ENCODE measurements around the gene DGKD.

DNA sequence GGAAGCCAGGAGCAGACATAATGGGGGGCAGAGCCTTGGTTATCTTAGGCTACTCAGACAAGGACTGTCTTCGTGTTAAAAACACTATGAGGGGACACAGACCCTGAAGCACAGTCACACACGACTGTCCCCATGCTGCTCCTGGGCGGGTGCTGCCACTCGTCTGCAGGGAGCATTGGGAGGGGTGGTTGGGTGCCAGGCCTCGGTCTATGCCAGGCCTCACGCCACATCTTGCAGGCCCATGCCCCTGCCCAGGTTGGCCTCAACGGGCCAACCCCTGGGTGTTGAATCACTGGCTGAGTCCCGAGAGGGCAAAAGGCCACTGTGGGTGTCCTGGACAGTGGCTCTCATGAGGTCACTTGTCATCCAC lies 114.4 kb downstream of the DGKD start:
- TF ChIP-seq ZNF695 (CRISPR knock-in tag; IDR thresholded peaks at IDR 0.05) (no peak), POLR2A (conservative IDR thresholded peaks at IDR 0.05) (no peak), RCOR1 (IDR thresholded peaks at IDR 0.05; ENCODE audit: borderline replicate concordance in 1 of 2, low read depth in 2 of 2, low read length in 2 of 2) (no peak), MTF1 (CRISPR knock-in tag; IDR thresholded peaks at IDR 0.05; ENCODE audit: borderline replicate concordance) (no peak), POLR2AphosphoS5 (IDR thresholded peaks at IDR 0.05; ENCODE audit: control insufficient read depth, insufficient read depth, low read depth, low read length) (no peak), SRSF9 (IDR thresholded peaks at IDR 0.05; ENCODE audit: borderline replicate concordance, low read depth, low read length) (no peak), U2AF1 (optimal IDR thresholded peaks at IDR 0.05; ENCODE audit: low read depth, low read length) (no peak), HDAC2 (IDR thresholded peaks at IDR 0.05) (no peak)
- TF ChIP-seq, protein P1, sequence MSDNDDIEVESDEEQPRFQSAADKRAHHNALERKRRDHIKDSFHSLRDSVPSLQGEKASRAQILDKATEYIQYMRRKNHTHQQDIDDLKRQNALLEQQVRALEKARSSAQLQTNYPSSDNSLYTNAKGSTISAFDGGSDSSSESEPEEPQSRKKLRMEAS (CRISPR knock-in tag; IDR thresholded peaks at IDR 0.05): no peak
- TF ChIP-seq, protein P2, sequence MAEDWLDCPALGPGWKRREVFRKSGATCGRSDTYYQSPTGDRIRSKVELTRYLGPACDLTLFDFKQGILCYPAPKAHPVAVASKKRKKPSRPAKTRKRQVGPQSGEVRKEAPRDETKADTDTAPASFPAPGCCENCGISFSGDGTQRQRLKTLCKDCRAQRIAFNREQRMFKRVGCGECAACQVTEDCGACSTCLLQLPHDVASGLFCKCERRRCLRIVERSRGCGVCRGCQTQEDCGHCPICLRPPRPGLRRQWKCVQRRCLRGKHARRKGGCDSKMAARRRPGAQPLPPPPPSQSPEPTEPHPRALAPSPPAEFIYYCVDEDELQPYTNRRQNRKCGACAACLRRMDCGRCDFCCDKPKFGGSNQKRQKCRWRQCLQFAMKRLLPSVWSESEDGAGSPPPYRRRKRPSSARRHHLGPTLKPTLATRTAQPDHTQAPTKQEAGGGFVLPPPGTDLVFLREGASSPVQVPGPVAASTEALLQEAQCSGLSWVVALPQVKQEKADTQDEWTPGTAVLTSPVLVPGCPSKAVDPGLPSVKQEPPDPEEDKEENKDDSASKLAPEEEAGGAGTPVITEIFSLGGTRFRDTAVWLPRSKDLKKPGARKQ (CRISPR knock-in tag; IDR thresholded peaks at IDR 0.05): no peak
- TF ChIP-seq, protein P3, sequence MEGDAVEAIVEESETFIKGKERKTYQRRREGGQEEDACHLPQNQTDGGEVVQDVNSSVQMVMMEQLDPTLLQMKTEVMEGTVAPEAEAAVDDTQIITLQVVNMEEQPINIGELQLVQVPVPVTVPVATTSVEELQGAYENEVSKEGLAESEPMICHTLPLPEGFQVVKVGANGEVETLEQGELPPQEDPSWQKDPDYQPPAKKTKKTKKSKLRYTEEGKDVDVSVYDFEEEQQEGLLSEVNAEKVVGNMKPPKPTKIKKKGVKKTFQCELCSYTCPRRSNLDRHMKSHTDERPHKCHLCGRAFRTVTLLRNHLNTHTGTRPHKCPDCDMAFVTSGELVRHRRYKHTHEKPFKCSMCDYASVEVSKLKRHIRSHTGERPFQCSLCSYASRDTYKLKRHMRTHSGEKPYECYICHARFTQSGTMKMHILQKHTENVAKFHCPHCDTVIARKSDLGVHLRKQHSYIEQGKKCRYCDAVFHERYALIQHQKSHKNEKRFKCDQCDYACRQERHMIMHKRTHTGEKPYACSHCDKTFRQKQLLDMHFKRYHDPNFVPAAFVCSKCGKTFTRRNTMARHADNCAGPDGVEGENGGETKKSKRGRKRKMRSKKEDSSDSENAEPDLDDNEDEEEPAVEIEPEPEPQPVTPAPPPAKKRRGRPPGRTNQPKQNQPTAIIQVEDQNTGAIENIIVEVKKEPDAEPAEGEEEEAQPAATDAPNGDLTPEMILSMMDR (IDR thresholded peaks at IDR 0.05 in 2 of 3, conservative IDR thresholded peaks at IDR 0.05 in 1 of 3; ENCODE audit: insufficient read depth in 2 of 3, low read depth in 1 of 3, low read length in 3 of 3): no peak
